ENCODE data around the gene WDFY3. TPM values are rescaled to one million over a fixed set of nuclear protein-coding genes. Genes with fewer than 3 reads are reported as not detected.

The WDFY3 gene
- 72.6 and 78.0 TPM in 2 replicates for total RNA-seq

GRCh38 chr4:84966382-84967242 lies at the start of gene WDFY3:
TSS of gene WDFY3 (minus strand) at chr4:84966690. CDS start at chr4:84860591, 106,099 bp downstream.

